Adipocyte (in vitro differentiated cells): ENCODE measurements around the gene HDX.
"Not testable (repeated sequence)": the region's sequence is repeated elsewhere in the genome, so short reads cannot be mapped to it uniquely, and the experiment has no call there.

ENCODE experiments used
- DNase-seq: peaks from one replicate; pipeline ENCODE4 v3.0.0-alpha.2; 2015; ENCODE audit warnings: low read depth
- H3K27me3 ChIP-seq: replicated peaks from 2 replicates; pipeline ENCODE4 v1.7.0; 2013; ENCODE audit warnings: mild to moderate bottlenecking, low read length, moderate library complexity; ENCODE audit not compliant: control insufficient read depth, insufficient read depth
- H3K36me3 ChIP-seq: 2 replicates; pipeline ENCODE4 v1.7.0; 2013; ENCODE audit warnings: low read length, mild to moderate bottlenecking, moderate library complexity; ENCODE audit not compliant: control insufficient read depth, insufficient read depth, severe bottlenecking
- H3K4me1 ChIP-seq: 2 replicates; pipeline ENCODE4 v1.7.0; 2013; ENCODE audit warnings: mild to moderate bottlenecking, low read length, moderate library complexity; ENCODE audit not compliant: control insufficient read depth, insufficient read depth
- H3K4me3 ChIP-seq: 2 replicates; pipeline ENCODE4 v1.7.0; 2013; ENCODE audit warnings: mild to moderate bottlenecking, low read length, moderate library complexity
- H3K9ac ChIP-seq: 2 replicates; pipeline ENCODE4 v1.7.0; 2013; ENCODE audit warnings: mild to moderate bottlenecking, low read length, moderate library complexity
- H3K9me3 ChIP-seq: 2 replicates; pipeline ENCODE4 v1.7.0; 2013; ENCODE audit warnings: mild to moderate bottlenecking, low read length, moderate library complexity; ENCODE audit not compliant: control insufficient read depth

The HDX gene, protein sequence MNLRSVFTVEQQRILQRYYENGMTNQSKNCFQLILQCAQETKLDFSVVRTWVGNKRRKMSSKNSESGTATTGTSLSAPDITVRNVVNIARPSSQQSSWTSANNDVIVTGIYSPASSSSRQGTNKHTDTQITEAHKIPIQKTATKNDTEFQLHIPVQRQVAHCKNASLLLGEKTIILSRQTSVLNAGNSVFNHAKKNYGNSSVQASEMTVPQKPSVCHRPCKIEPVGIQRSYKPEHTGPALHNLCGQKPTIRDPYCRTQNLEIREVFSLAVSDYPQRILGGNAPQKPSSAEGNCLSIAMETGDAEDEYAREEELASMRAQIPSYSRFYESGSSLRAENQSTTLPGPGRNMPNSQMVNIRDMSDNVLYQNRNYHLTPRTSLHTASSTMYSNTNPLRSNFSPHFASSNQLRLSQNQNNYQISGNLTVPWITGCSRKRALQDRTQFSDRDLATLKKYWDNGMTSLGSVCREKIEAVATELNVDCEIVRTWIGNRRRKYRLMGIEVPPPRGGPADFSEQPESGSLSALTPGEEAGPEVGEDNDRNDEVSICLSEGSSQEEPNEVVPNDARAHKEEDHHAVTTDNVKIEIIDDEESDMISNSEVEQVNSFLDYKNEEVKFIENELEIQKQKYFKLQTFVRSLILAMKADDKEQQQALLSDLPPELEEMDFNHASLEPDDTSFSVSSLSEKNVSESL

GRCh38 chrX:84501798-84502628 is at the start of gene HDX:
TSS of gene HDX (minus strand) at chrX:84502453. CDS start at chrX:84475397, 27,056 bp downstream.
- Histone ChIP-seq H3K4me3 (peak within 1 kb of the TSS; percentile 87), H3K9me3 (no peaks in the 10 kb centered on the region), H3K36me3 (no peaks in the 10 kb centered on the region), H3K9ac (peak within 1 kb of the TSS; percentile 89), H3K4me1 (no peaks in the 10 kb centered on the region), H3K27me3 (peaks cover 6% of the 10 kb centered on the region)
- peak; percentile 91 for DNase-seq

DNA sequence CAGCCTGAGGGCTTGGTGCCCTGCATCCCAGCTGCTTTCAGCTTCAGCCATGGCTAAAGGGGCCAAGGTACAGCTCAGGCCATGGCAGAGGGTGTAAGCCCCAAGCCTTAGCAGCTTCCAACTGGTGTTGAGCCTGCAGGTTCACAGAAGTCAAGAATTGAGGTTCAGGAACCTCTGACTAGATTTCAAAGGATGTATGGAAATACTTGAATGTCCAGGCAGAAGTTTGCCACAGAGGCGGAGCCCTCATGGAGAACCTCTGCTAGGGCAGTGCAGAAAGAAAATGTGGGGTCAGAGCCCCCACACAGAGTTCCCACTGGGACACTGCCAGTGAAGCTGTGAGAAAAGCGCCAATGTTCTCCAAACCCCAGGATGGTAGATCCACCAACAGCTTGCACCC is 39.1 kb upstream of the HDX start:
- H3K4me1 ChIP-seq, DNase-seq, H3K9ac ChIP-seq, H3K4me3 ChIP-seq, H3K36me3 ChIP-seq, H3K27me3 ChIP-seq: not testable (repeated sequence)
- peaks cover 14% of the 10 kb centered on the region for H3K9me3 ChIP-seq

DNA sequence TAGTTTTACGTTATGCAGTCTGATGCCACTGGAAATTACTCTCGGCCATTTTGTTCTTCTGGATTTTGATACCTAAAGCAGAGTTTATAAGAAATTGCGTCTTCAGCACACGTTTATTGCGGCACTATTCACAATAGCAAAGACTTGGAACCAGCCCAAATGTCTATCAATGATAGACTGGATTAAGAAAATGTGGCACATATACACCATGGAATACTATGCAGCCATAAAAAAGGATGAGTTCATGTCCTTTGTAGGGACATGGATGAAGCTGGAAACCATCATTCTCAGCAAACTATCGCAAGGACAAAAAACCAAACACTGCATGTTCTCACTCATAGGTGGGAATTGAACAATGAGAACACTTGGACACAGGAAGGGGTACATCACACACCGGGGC is 35.4 kb upstream of the HDX start:
- peaks cover 12% of the 10 kb centered on the region for H3K9me3 ChIP-seq
- not testable (repeated sequence) for H3K4me3 ChIP-seq, H3K9ac ChIP-seq, H3K4me1 ChIP-seq, H3K27me3 ChIP-seq, DNase-seq, H3K36me3 ChIP-seq

DNA sequence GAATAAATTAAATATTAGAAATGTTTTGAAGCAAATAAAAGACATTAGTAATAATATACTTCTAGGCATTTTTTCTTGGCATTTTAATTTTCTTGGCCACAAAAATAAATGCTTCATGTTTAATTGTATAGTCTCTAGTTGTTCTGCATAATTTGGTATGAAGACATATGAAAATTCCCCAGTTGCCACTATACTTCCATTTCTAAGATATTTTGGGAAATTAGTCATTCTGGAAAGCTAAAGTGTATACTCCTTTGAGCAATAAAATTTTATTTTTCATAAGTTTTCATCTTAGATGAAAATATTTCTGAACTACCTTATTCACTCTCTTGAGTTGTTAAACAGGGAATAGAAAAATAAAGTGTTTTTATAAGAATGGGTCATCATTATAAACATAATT is 13.8 kb downstream of the HDX start:
- Histone ChIP-seq H3K9ac (no peak overlapping the region), H3K9me3 (peaks cover 12% of the 10 kb centered on the region), H3K4me1 (no peaks in the 10 kb centered on the region), H3K36me3 (no peaks in the 10 kb centered on the region), H3K27me3 (no peaks in the 10 kb centered on the region), H3K4me3 (no peak overlapping the region)
- DNase-seq, result no peak

DNA sequence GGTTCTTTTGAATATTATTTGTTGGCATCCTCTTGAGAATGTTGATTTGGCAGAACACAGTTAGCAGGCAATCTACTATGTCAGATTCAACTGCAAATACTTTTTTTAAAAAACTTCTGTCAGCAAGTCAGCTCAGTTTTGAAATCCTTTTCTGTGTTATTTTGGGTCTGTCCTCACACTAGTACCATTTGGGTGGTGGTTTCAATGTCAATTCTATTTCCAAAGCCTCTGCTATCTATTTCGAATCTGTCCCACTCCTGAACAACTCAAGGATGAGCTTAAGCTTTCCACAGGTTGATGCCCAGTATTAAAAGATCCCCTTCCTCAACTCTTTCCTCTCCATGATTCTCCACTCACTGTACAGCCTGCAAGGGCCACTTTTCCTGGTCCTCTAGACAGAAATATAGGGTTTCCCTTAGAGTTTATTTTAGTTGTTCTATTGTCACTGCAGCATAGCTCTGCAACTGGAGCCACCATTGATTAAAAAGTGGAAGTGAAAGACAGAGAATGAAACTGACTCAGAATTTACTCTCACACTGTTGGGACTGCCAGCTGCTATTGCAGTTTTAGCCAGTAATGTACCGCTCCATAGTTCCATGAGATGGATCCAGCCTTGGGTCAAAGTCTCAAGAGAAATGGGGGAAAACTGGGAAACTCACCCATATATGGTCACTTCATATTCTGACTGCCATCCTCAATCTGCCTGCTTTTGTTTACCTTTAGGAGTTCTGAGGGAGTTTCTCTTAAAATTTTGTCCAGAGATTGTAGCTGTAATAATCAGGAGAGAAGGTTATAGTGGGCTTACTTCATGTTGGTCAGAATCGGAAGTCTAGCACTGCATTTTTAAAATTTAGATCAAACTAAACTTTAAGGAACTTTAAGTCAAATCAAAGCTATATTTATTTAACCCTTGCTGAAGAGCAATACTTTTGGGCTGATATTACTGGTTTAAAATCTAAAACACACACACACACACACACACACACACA is 14.6 kb downstream of the HDX start:
- H3K27me3 ChIP-seq, result no peaks in the 10 kb centered on the region
- peaks cover 13% of the 10 kb centered on the region for H3K9me3 ChIP-seq
- DNase-seq, result no peak
- no peaks in the 10 kb centered on the region for H3K4me1 ChIP-seq
- no peak overlapping the region for H3K4me3 ChIP-seq
- no peaks in the 10 kb centered on the region for H3K36me3 ChIP-seq
- H3K9ac ChIP-seq, result no peak overlapping the region

- H3K9ac ChIP-seq, result no peak overlapping the region
- peaks cover 6% of the 10 kb centered on the region for H3K9me3 ChIP-seq
- H3K27me3 ChIP-seq, result no peaks in the 10 kb centered on the region
- DNase-seq, result no peak
- no peaks in the 10 kb centered on the region for H3K4me1 ChIP-seq
- no peaks in the 10 kb centered on the region for H3K36me3 ChIP-seq
- no peak overlapping the region for H3K4me3 ChIP-seq
These were observed 23.2 kb downstream of the HDX start for GRCh38 chrX:84479086-84479485.

DNA sequence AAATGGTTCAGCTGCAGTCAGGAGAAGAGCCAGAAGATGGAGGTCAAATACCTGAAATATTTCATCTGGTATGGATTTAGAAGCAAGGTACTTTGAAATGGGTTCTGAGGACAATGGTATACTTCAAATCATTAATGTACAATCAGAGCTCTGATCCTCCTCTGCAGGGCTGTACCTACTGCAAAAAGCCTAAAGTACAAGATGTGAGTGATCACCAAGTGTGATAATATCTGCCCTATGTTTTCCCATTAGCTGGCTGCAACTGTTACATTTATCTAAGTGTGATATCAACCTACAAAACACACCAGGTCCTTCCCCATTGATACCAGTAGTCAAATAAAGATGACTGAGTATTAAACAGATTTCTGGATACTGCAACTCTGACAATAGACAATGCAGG is 25.1 kb downstream of the HDX start:
- H3K9ac ChIP-seq, result no peak overlapping the region
- no peaks in the 10 kb centered on the region for H3K27me3 ChIP-seq
- H3K4me1 ChIP-seq, result peaks cover 2% of the 10 kb centered on the region
- no peaks in the 10 kb centered on the region for H3K36me3 ChIP-seq
- no peak for DNase-seq
- H3K9me3 ChIP-seq, result peaks cover 4% of the 10 kb centered on the region
- H3K4me3 ChIP-seq, result no peak overlapping the region

GRCh38 chrX:84475596-84475995 is 26.7 kb downstream of the HDX start:
- no peaks in the 10 kb centered on the region for H3K9me3 ChIP-seq
- H3K9ac ChIP-seq, result no peak overlapping the region
- no peak overlapping the region for H3K4me3 ChIP-seq
- no peaks in the 10 kb centered on the region for H3K27me3 ChIP-seq
- no peaks in the 10 kb centered on the region for H3K36me3 ChIP-seq
- H3K4me1 ChIP-seq, result peaks cover 2% of the 10 kb centered on the region
- no peak for DNase-seq

GRCh38 chrX:84475101-84475500 is 27.2 kb downstream of the HDX start:
- DNase-seq, result no peak
- H3K27me3 ChIP-seq, result no peaks in the 10 kb centered on the region
- H3K4me1 ChIP-seq, result peaks cover 2% of the 10 kb centered on the region
- H3K9me3 ChIP-seq, result no peaks in the 10 kb centered on the region
- H3K9ac ChIP-seq, result no peak overlapping the region
- no peak overlapping the region for H3K4me3 ChIP-seq
- H3K36me3 ChIP-seq, result no peaks in the 10 kb centered on the region

DNA sequence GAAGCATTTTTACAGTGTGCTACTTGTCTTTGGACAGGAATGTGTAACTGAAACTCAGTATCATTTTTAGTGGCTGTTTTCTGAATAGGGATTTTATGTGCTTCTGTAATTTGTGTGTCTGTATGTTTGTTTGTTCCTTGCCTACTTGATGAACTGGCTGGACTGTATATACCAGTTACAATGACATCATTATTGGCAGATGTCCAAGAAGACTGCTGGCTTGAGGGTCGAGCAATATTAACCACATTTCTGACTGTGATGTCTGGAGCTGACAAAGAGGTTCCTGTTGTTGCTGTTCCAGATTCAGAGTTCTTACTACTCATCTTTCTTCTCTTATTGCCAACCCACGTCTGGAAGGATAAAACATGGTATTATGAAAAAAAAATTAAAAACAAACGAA is 33.0 kb downstream of the HDX start:
- Histone ChIP-seq H3K36me3 (peaks cover 8% of the 10 kb centered on the region), H3K4me1 (peaks cover 2% of the 10 kb centered on the region), H3K9me3 (peaks cover 2% of the 10 kb centered on the region), H3K4me3 (no peak overlapping the region), H3K27me3 (no peaks in the 10 kb centered on the region), H3K9ac (no peak overlapping the region)
- DNase-seq, result no peak
